WERI-Rb-1 (cell line): Measurements from ENCODE around the gene TTC39B.

Source experiments
- DNase-seq: peaks from one replicate; pipeline ENCODE4 v3.0.0-alpha.2; 2020
- H3K27ac ChIP-seq: fragments of 250-450 bp; sonication (Bioruptor Pico); 2 replicates; pipeline ENCODE4 v1.5.1; 2020; ENCODE audit warnings: mild to moderate bottlenecking, moderate library complexity
- H3K27me3 ChIP-seq: fragments of 250-450 bp; sonication (Bioruptor Pico); 2 replicates; pipeline ENCODE4 v1.5.1; 2021; ENCODE audit warnings: mild to moderate bottlenecking, low read depth, moderate library complexity; ENCODE audit not compliant: insufficient read depth, severe bottlenecking
- H3K36me3 ChIP-seq: fragments of 250-450 bp; sonication (Bioruptor Pico); 2 replicates; pipeline ENCODE4 v1.5.1; 2020; ENCODE audit warnings: mild to moderate bottlenecking, moderate library complexity
- H3K4me3 ChIP-seq: 2 replicates; pipeline ENCODE4 v1.5.1; 2011; ENCODE audit warnings: low read depth, mild to moderate bottlenecking, control low read depth, low read length
- H3K9me3 ChIP-seq: fragments of 250-450 bp; sonication (Bioruptor Pico); 2 replicates; pipeline ENCODE4 v1.5.1; 2021; ENCODE audit warnings: mild to moderate bottlenecking, moderate library complexity; ENCODE audit not compliant: severe bottlenecking
- TF ChIP-seq, protein P1 (sequence below): IDR thresholded peaks from 2 replicates; pipeline ENCODE4 v1.5.1; 2011; ENCODE audit warnings: low read depth, mild to moderate bottlenecking, control low read depth, inconsistent platforms, low read length

TTC39B gene

GRCh38 chr9:15248621-15249020 lies 58.4 kb downstream of the TTC39B start:
- no peak for DNase-seq
- TF ChIP-seq, protein P1, sequence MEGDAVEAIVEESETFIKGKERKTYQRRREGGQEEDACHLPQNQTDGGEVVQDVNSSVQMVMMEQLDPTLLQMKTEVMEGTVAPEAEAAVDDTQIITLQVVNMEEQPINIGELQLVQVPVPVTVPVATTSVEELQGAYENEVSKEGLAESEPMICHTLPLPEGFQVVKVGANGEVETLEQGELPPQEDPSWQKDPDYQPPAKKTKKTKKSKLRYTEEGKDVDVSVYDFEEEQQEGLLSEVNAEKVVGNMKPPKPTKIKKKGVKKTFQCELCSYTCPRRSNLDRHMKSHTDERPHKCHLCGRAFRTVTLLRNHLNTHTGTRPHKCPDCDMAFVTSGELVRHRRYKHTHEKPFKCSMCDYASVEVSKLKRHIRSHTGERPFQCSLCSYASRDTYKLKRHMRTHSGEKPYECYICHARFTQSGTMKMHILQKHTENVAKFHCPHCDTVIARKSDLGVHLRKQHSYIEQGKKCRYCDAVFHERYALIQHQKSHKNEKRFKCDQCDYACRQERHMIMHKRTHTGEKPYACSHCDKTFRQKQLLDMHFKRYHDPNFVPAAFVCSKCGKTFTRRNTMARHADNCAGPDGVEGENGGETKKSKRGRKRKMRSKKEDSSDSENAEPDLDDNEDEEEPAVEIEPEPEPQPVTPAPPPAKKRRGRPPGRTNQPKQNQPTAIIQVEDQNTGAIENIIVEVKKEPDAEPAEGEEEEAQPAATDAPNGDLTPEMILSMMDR = no peak
- no peaks in the 10 kb centered on the region for H3K9me3 ChIP-seq
- H3K27ac ChIP-seq = no peak overlapping the region
- no peaks in the 10 kb centered on the region for H3K36me3 ChIP-seq
- H3K27me3 ChIP-seq = no peaks in the 10 kb centered on the region
- no peak overlapping the region for H3K4me3 ChIP-seq

DNA sequence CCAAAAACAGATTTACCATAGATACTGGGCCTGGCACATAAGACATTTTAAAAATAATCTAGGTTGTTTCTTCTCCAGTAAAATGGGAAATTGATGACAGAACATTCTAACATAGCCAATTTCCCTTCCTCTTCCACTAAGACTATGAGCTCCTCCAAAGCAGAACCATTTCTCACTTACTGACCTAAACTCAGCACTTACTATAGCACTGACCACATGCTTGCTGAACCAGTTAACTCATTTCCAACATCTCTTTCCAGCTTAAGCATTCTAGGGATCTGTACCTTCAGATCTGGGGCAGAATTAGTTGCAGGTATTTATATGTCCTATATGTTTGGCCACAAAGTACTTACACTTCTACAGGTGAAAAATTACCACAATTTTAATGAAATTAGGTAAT lies 58.9 kb downstream of the TTC39B start:
- DNase-seq = no peak
- H3K27ac ChIP-seq = no peak overlapping the region
- H3K9me3 ChIP-seq = no peaks in the 10 kb centered on the region

GRCh38 chr9:15246708-15247107 lies 60.3 kb downstream of the TTC39B start:
- Histone ChIP-seq H3K9me3 (no peaks in the 10 kb centered on the region), H3K27me3 (no peaks in the 10 kb centered on the region), H3K36me3 (no peaks in the 10 kb centered on the region), H3K27ac (no peak overlapping the region), H3K4me3 (no peak overlapping the region)
- no peak for DNase-seq
- TF ChIP-seq, protein P1 = no peak

More for the DNA sequence above, 58.9 kb downstream of the TTC39B start:
- no peaks in the 10 kb centered on the region for H3K27me3 ChIP-seq
- H3K36me3 ChIP-seq = no peaks in the 10 kb centered on the region
- TF ChIP-seq, protein P1 = no peak
- no peak overlapping the region for H3K4me3 ChIP-seq

- H3K36me3 ChIP-seq = no peaks in the 10 kb centered on the region
- DNase-seq = no peak
- no peaks in the 10 kb centered on the region for H3K27me3 ChIP-seq
- H3K9me3 ChIP-seq = no peaks in the 10 kb centered on the region
- TF ChIP-seq, protein P1 = no peak
- H3K4me3 ChIP-seq = no peak overlapping the region
- H3K27ac ChIP-seq = no peak overlapping the region
Measured at GRCh38 chr9:15246243-15246642, 60.8 kb downstream of the TTC39B start.

GRCh38 chr9:15244001-15244441 lies 63.0 kb downstream of the TTC39B start:
- Histone ChIP-seq H3K27me3 (no peaks in the 10 kb centered on the region), H3K9me3 (no peaks in the 10 kb centered on the region), H3K36me3 (no peaks in the 10 kb centered on the region), H3K27ac (no peak overlapping the region), H3K4me3 (no peak overlapping the region)
- DNase-seq = no peak
- TF ChIP-seq, protein P1 = no peak

DNA sequence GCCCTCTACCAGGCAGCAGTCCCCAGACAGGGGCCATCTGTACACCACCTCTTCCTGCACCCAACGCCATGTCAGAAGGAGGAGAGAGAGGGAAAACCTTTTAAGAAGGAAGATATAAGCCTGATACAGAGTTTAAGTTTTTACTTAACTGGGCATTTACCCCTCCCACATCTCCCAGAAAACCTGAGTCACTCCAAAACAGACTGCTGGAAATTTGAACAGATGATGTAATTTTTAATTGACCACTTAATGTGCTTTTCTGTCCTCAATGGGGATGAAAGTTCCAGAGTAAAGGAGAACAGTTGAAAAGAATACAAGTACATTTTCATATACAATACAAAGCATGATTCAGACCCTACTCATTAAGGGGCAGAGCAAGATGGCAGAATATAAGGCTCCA lies 63.9 kb downstream of the TTC39B start:
- no peak for DNase-seq

More for the DNA sequence above, 63.9 kb downstream of the TTC39B start:
- Histone ChIP-seq H3K4me3 (no peak overlapping the region), H3K36me3 (no peaks in the 10 kb centered on the region), H3K27me3 (no peaks in the 10 kb centered on the region), H3K9me3 (no peaks in the 10 kb centered on the region), H3K27ac (no peak overlapping the region)
- TF ChIP-seq, protein P1 = no peak
